ENCODE results near the gene CHMP2A. TPM values are rescaled to one million over a fixed set of nuclear protein-coding genes. Genes with fewer than 3 reads are reported as not detected.
A peak's percentile ranks its signal among the peaks of the same experiment; 100 is the strongest.

Gene CHMP2A
- polyA plus RNA-seq, 2 of the 4 experiments (the other 2 are of a cell fraction), result 198 to 280 TPM

GRCh38 chr19:58562122-58563033 is 7.5 kb upstream of the CHMP2A start:
- ChIA-PET POLR2A (interaction anchor here (0.9 to 1.6 kb wide), 2 partner anchors 12 to 19 kb away, joined by 3 to 4 read pairs; partner anchors contain the start of gene TRIM28), CTCF (interaction anchor here (1.0 to 4.0 kb wide), 4 partner anchors 9 to 49 kb away, joined by 3 to 28 read pairs (median 6); partner anchors contain the start of gene ZBTB45)
- TF ChIP-seq POLR2A (IDR thresholded peaks at IDR 0.05; ENCODE audit: low read length) (0 out of 2 replicates have a peak, but pooled peaks have one; percentile 18), NR3C1 (IDR thresholded peaks at IDR 0.05) (no peak)
- Histone ChIP-seq H3K27ac (no peak overlapping the region), H3K4me2 (no peak overlapping the region), H3K4me3 (no peak overlapping the region), H3K9me3 (no peaks in the 10 kb centered on the region), H3K4me1 (peaks cover 11% of the 10 kb centered on the region)
- no peak for FAIRE-seq
- 96% methylated on average over 105 of the region's 107 CpGs for WGBS (ENCODE audit: missing lambda C conversion rate)
- no peak for ATAC-seq
- no peak for DNase-seq (ENCODE audit: low read depth in 1 of 2, low spot score in 1 of 2)

GRCh38 chr19:58561373-58562121 is 6.6 kb upstream of the CHMP2A start:
- DNase-seq (ENCODE audit: low read depth in 1 of 2, low spot score in 1 of 2) (no peak), FAIRE-seq (no peak), ATAC-seq (no peak)
- Histone ChIP-seq H3K4me3 (no peak overlapping the region), H3K4me1 (peaks cover 19% of the 10 kb centered on the region), H3K4me2 (no peak overlapping the region), H3K27ac (no peak overlapping the region), H3K9me3 (no peaks in the 10 kb centered on the region)
- ChIA-PET CTCF (interaction anchor here (1.0 to 4.0 kb wide), 4 partner anchors 10 to 48 kb away, joined by 3 to 28 read pairs (median 6); partner anchors contain the start of gene ZBTB45), POLR2A (interaction anchor here (0.9 to 1.6 kb wide), 3 partner anchors 11 to 48 kb away, joined by 3 to 4 read pairs (median 4); partner anchors contain the start of gene TRIM28)
- WGBS (ENCODE audit: missing lambda C conversion rate), result 98% methylated on average over 16 of the region's 16 CpGs
- TF ChIP-seq ZFP36 (IDR thresholded peaks at IDR 0.05; ENCODE audit: borderline replicate concordance, partially characterized antibody), result no peak
- TF ChIP-seq PHF8 (IDR thresholded peaks at IDR 0.05; ENCODE audit: borderline replicate concordance, low read depth), result no peak
- TF ChIP-seq E2F6 (IDR thresholded peaks at IDR 0.05; ENCODE audit: borderline replicate concordance, low read depth), result no peak
- TF ChIP-seq POLR2A (IDR thresholded peaks at IDR 0.05; ENCODE audit: low read length), result no peak
- no peak for TF ChIP-seq GATA3 (IDR thresholded peaks at IDR 0.05; ENCODE audit: borderline replicate concordance)
- TF ChIP-seq JUN (IDR thresholded peaks at IDR 0.05), result 0 out of 5 replicates have a peak, but pooled peaks of 1 of the 2 experiments have one; percentile 28
- no peak for TF ChIP-seq FOSL2 (IDR thresholded peaks at IDR 0.05)
- no peak for TF ChIP-seq FOSL2 (CRISPR knock-in tag; IDR thresholded peaks at IDR 0.05)
- no peak for TF ChIP-seq CBX8 (IDR thresholded peaks at IDR 0.05)

- no peak overlapping the region; the same call in 2 of the 3 replicates for H3K4me2 ChIP-seq
- H3K4me1 ChIP-seq, result peaks cover 25% of the 10 kb centered on the region
- FAIRE-seq, result no peak
- DNase-seq (ENCODE audit: low read depth in 1 of 2, low spot score in 1 of 2), result no peak
- CTCF ChIA-PET, result interaction anchor here (1.1 to 4.0 kb wide), 3 partner anchors 11 to 41 kb away, joined by 3 to 28 read pairs (median 8); partner anchors contain the start of gene ZBTB45
- POLR2A ChIA-PET, result interaction anchor here (0.9 to 1.6 kb wide), 2 partner anchors 17 to 47 kb away, joined by 4 read pairs; partner anchors contain the start of gene TRIM28
- ATAC-seq, result no peak
- no peak overlapping the region for H3K4me3 ChIP-seq
- no peaks in the 10 kb centered on the region for H3K9me3 ChIP-seq
- H3K27ac ChIP-seq, result no peak overlapping the region
- TF ChIP-seq FOXS1 (CRISPR knock-in tag; IDR thresholded peaks at IDR 0.05), result no peak
- no peak for TF ChIP-seq TFCP2L1 (CRISPR knock-in tag; IDR thresholded peaks at IDR 0.05)
- no peak for TF ChIP-seq HMGXB4 (CRISPR knock-in tag; IDR thresholded peaks at IDR 0.05; ENCODE audit: borderline replicate concordance)
- no peak for TF ChIP-seq ESRRA (IDR thresholded peaks at IDR 0.05; ENCODE audit: borderline replicate concordance, low read length)
- TF ChIP-seq HDAC2 (IDR thresholded peaks at IDR 0.05), result no peak
- no peak for TF ChIP-seq RFX5 (IDR thresholded peaks at IDR 0.05)
- TF ChIP-seq REST (IDR thresholded peaks at IDR 0.05), result no peak
- no peak for TF ChIP-seq MAX (IDR thresholded peaks at IDR 0.05)
- no peak for TF ChIP-seq ELK1 (IDR thresholded peaks at IDR 0.05; ENCODE audit: low read depth, low read length)
- no peak for TF ChIP-seq PBX3 (IDR thresholded peaks at IDR 0.05)
- TF ChIP-seq KDM5A (IDR thresholded peaks at IDR 0.05), result no peak
- TF ChIP-seq BHLHE40 (IDR thresholded peaks at IDR 0.05; ENCODE audit: low read depth, low read length), result no peak
These were observed 6.0 kb upstream of the CHMP2A start for GRCh38 chr19:58560921-58561320.

Data from A549 (cell line).